ENCODE measurements around the gene NEGR1.

Gene NEGR1

GRCh38 chr1:72050551-72050950 is 231.8 kb downstream of the NEGR1 start:
- no peak for DNase-seq (ENCODE audit: extremely low read depth in 1 of 2, low read depth in 1 of 2)

DNA sequence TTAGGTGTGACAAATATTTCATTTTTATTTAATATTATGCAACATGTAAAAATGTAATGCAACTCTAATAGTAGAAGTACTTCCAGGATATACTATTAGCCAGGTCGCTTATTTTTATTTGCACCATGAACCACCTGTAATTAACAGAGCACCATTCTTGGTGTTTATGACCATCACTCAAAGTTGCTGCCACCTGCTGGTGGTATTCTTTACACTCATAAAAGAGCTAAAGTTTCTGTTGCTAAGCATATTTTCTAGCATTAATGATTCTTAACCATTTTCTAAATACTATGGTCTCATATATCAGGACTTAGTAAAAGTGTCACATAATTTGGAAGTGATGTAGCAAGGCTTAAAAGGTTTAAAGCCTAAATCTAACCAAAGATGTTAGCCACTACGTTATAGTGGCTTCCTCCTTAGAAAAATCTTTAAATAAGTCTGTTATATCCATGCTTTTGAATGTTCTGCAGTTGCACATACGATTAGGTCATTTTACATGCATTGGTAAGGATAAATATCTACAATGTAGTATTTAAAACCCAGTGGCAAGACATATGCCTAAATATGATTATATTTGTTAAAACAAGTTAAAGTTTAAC is 244.5 kb downstream of the NEGR1 start:
- DNase-seq (ENCODE audit: extremely low read depth in 1 of 2, low read depth in 1 of 2), result no peak

DNA sequence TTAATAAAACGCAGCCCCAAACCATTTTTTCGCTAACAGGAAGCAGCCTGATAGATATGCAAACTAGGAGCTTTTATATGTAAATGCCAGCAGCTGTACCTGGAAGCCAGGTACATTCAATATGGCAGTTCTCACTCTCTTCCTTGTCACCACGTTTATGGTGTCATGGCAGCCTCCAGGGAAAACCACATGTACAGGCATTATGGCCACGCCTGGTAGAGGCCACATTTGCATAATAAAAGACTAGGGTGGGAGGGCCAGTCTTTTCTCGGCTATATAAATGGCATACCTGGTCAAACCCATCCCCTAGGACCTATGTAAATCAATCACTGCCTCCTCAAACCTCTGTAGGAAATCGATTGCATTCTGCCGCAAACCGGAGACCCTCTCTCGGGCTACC is 247.5 kb downstream of the NEGR1 start:
- no peak for DNase-seq (ENCODE audit: extremely low read depth in 1 of 2, low read depth in 1 of 2)

DNA sequence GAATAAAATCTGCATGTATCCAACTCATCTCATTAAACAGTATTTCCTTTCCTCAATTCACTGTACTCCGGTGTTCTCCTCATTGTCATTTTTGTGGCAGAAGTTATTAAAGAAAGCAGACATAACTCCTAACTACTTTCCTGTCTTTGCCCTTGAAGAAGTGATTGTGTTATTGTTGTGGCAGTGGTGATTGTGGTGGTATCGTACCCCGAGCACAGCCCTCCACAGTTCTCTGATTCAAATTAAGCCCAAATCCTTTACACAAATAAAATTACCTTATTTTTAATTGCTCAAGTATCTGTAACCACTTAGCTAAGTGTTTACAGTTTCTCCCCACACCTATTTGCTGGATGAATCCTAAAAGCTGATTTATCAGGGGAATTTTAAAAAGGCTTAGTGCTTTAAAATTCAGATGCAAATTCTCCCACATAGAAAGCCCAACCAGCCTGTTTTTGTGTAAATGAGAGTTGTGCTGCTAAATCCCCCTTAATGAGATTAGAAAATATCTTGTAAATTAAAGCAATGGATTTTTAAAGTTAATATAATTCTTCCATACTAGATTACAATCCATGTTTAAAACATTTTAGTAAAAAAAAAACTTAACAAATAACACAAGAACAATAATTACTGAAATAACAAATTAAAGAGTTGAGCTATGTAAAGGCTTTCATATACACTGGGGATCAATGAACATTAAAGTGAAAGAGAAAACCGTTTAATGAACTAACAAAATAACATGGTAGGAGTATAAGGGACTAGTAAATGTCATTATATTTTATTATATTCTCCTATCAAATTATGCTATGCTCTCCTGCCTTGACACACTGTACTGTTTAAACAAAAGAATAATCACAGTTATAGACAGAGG is 259.0 kb downstream of the NEGR1 start:
- no peak for DNase-seq (ENCODE audit: extremely low read depth in 1 of 2, low read depth in 1 of 2)

DNA sequence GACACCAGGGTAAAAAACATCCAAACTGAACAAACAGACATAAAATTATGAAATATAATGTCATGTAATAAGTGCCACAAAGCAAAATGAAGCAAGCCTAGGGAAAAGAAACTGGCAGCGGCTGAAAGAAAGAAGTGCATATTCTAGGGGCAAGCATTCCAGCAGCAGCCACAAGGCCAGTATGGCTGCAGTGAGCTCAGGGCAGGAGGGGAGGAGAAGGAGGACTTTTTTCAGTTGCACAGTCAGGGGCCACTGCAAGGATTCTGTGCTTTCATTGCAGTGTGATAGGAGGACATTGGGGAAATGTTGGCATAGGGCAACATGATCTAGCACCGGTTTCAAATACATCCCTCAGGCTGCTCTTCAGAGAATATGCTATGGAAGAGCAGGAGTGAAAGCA is 263.8 kb downstream of the NEGR1 start:
- DNase-seq (ENCODE audit: extremely low read depth in 1 of 2, low read depth in 1 of 2), result no peak

DNA sequence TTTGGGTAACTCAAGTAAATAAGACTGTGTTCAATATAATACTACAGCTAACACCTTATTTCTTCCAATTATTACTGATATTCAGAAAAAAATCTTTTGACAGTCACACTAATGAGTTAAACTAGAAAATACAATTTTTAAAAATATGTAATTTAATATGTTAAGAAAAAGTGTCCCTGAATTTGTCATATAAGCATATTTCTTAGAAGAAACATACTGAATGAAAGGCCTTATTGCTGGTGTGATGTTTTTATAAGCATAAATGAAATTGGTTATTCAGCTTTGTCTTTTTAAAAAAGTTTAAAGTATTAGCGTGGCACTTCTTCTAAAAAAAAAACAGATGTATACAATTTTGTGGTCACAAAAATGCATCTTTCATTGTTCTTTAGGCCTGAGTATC is 267.3 kb downstream of the NEGR1 start:
- DNase-seq (ENCODE audit: extremely low read depth in 1 of 2, low read depth in 1 of 2), result no peak

GRCh38 chr1:72013161-72013560 is 269.2 kb downstream of the NEGR1 start:
- no peak for DNase-seq (ENCODE audit: extremely low read depth in 1 of 2, low read depth in 1 of 2)

DNA sequence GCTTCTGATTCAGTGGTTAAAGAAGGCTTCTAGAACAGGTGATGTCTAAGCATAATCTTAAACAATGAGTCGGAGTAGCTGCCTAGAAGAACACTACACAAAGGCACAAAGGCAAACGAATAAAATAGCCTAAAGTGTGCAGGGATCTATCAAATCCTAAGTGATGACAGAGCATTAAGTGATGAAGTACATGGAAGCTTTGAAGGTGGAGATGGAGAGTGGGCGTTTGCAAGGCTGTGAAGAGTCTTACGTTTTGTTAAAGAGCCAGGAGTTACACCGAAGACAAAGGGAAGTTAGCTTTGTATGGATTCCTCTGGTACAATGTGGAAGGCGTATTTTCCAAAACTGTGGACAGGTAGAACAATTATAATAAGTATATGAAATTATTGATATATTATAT is 270.6 kb downstream of the NEGR1 start:
- DNase-seq (ENCODE audit: extremely low read depth in 1 of 2, low read depth in 1 of 2), result no peak

DNA sequence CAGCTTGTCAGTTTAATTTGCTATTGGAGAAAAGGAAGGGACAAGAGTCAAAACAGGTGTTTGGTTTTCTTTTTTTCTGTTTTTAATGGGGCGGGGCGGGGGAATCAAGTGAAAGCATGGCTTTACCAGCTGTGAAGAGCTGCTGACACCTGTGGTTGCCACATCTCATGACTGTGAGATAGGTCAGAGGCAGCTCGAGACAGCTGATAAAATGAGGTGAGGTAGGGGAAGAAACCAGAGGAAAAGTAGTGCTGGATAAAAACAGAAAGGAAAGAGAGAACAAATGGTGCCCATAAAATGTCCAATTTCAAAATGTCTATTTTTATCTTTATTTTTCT is 272.3 kb downstream of the NEGR1 start:
- no peak for DNase-seq (ENCODE audit: extremely low read depth in 1 of 2, low read depth in 1 of 2)

GRCh38 chr1:72009173-72010093 is 272.9 kb downstream of the NEGR1 start:
- no peak for DNase-seq (ENCODE audit: extremely low read depth in 1 of 2, low read depth in 1 of 2)

- DNase-seq (ENCODE audit: extremely low read depth in 1 of 2, low read depth in 1 of 2), result no peak
Measured at GRCh38 chr1:72007312-72007711, 275.0 kb downstream of the NEGR1 start.

- DNase-seq (ENCODE audit: extremely low read depth in 1 of 2, low read depth in 1 of 2), result no peak
Measured at GRCh38 chr1:72006092-72006491, 276.2 kb downstream of the NEGR1 start.

DNA sequence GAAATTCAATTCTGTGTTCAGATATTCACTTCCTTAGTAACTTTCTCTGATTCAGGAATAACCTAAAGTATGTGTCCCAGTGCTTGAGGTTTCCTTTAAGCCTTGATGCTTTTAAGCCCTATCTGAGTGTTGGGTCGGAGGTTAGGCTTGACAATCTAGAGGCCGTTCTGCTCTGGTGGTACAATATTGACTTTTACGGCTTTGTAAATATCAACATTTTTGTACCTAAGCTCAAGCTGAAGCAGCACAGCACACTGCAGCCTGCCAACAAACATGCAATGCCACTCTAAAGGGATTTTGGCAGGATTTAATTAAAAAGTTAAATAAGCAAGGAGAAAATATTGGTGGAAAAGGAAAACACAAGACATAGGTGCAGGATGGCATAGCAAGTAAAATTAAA is 279.2 kb downstream of the NEGR1 start:
- DNase-seq (ENCODE audit: extremely low read depth in 1 of 2, low read depth in 1 of 2), result no peak

GRCh38 chr1:72000809-72001208 is 281.5 kb downstream of the NEGR1 start:
- DNase-seq (ENCODE audit: extremely low read depth in 1 of 2, low read depth in 1 of 2), result no peak

- DNase-seq (ENCODE audit: extremely low read depth in 1 of 2, low read depth in 1 of 2), result no peak
Measured at GRCh38 chr1:71994646-71995045, 287.7 kb downstream of the NEGR1 start.

- no peak for DNase-seq (ENCODE audit: extremely low read depth in 1 of 2, low read depth in 1 of 2)
Measured at GRCh38 chr1:71987181-71987580, 295.2 kb downstream of the NEGR1 start.

- DNase-seq (ENCODE audit: extremely low read depth in 1 of 2, low read depth in 1 of 2), result no peak
Measured at GRCh38 chr1:71986160-71986559, 296.2 kb downstream of the NEGR1 start.

- no peak for DNase-seq (ENCODE audit: extremely low read depth in 1 of 2, low read depth in 1 of 2)
Measured at GRCh38 chr1:71980556-71980955, 301.8 kb downstream of the NEGR1 start.

DNA sequence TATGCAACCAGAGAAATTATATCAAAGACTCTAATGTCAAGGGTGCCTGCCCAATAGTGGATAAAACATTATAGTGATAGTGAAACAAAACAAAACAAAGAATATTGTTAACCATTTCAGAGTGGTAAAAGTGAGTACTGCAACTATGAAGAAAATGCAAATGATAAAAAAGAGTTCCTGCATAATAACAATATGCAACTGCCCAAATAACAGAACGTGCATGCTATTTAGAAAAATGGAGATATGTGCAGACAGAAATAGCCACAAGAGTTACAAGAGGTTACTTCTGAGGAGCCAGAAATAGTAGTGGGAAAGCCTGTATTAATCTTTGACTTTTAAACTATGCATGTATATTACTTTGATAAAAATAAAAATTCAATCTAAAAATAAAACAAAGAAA is 302.5 kb downstream of the NEGR1 start:
- DNase-seq (ENCODE audit: extremely low read depth in 1 of 2, low read depth in 1 of 2), result no peak

DNA sequence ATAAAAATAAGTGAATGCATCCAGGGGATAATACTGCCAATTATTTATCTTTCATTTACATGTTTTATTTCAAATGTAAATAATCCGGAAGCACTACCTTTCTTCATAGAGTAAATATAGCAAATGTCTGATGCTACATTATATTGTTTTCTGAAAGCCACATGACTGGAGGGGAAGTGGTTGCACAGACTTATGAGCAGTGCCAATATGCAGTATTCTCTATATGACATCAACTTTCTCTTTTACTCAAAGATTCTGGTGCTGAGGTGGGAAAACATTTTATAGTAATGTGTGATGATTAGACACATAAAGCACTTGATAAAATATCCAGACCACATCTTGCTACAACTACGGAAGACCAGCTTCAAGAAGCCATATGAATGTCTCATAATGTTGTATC is 314.7 kb downstream of the NEGR1 start:
- DNase-seq (ENCODE audit: extremely low read depth in 1 of 2, low read depth in 1 of 2), result no peak

DNA sequence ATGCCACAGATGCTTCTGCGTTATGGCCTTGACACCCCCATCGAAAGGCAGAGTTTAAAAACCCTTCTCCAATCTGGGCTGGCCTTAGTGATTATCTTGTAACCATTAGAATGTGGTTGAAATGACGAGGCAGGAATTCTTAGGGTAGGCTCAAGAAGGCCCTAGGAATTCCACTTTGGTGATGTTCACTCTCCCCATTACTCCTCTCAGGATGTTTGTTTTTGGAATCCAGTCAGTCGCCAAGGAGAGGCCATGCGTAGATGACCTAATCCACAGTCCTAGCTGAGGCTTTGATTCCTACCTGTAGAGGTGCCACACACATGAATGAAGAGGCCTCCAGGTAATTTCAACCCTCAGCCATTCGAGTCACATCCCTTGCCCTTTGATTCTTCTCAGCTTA is 318.2 kb downstream of the NEGR1 start:
- DNase-seq (ENCODE audit: extremely low read depth in 1 of 2, low read depth in 1 of 2), result no peak
